ENCODE results near the gene STAG1. TPM values are rescaled to one million over a fixed set of nuclear protein-coding genes. Genes with fewer than 3 reads are reported as not detected.
"Not testable (repeated sequence)": the region's sequence is repeated elsewhere in the genome, so short reads cannot be mapped to it uniquely, and the experiment has no call there.

Gene STAG1
- total RNA-seq, 6 experiments from 2014 or later: 8.2 to 18.5 (median 12.7) TPM

- H3K4me3 ChIP-seq: no peak overlapping the region
- DNase-seq (no peak), ATAC-seq (no peak)
- intact Hi-C loops (cut with DNase I): no loop called here
- H3K9me3 ChIP-seq: no peaks in the 10 kb centered on the region
- 100% methylated on average over 1 of the region's 1 CpG for WGBS (ENCODE audit: insufficient coverage, low coverage, low lambda C conversion rate, missing lambda C conversion rate)
- no peaks in the 10 kb centered on the region for H3K36me3 ChIP-seq
- H3K27ac ChIP-seq: no peak overlapping the region
- H3K27me3 ChIP-seq: no peaks in the 10 kb centered on the region
- TF ChIP-seq POLR2A (IDR thresholded peaks at IDR 0.05) (no peak), CTCF (IDR thresholded peaks at IDR 0.05) (no peak)
- H3K4me1 ChIP-seq: no peaks in the 10 kb centered on the region
These were observed 266.4 kb downstream of the STAG1 start for GRCh38 chr3:136485777-136486176.

- H3K27me3 ChIP-seq: no peaks in the 10 kb centered on the region
- ATAC-seq (no peak), DNase-seq (no peak)
- H3K4me3 ChIP-seq: no peak overlapping the region
- H3K27ac ChIP-seq: no peak overlapping the region
- no peaks in the 10 kb centered on the region for H3K4me1 ChIP-seq
- intact Hi-C loops (cut with DNase I): no loop called here
- TF ChIP-seq POLR2A (IDR thresholded peaks at IDR 0.05): no peak
- no peak for TF ChIP-seq CTCF (IDR thresholded peaks at IDR 0.05)
- WGBS (ENCODE audit: insufficient coverage, low coverage, low lambda C conversion rate, missing lambda C conversion rate): 83% methylated on average over 1 of the region's 1 CpG
- no peaks in the 10 kb centered on the region for H3K9me3 ChIP-seq
- peaks cover 0 to 12% (median under 1%) of the 10 kb centered on the region in 4 donors for H3K36me3 ChIP-seq
These were observed 275.9 kb downstream of the STAG1 start for GRCh38 chr3:136476280-136476679.

GRCh38 chr3:136474876-136475275 lies 277.3 kb downstream of the STAG1 start:
- H3K27ac ChIP-seq; DNase-seq; intact Hi-C loops (cut with DNase I); H3K4me3 ChIP-seq; ATAC-seq; H3K27me3 ChIP-seq; H3K9me3 ChIP-seq; H3K4me1 ChIP-seq: not testable (repeated sequence)
- peaks cover 0 to 12% (median under 1%) of the 10 kb centered on the region in 4 donors for H3K36me3 ChIP-seq
- WGBS (ENCODE audit: insufficient coverage, low coverage, low lambda C conversion rate, missing lambda C conversion rate): 83% methylated on average over 2 of the region's 3 CpGs

- 97% methylated on average over 3 of the region's 3 CpGs for WGBS (ENCODE audit: insufficient coverage, low coverage, low lambda C conversion rate, missing lambda C conversion rate)
- DNase-seq: no peak
- ATAC-seq: no peak
- no peak for TF ChIP-seq CTCF (IDR thresholded peaks at IDR 0.05)
- TF ChIP-seq POLR2A (IDR thresholded peaks at IDR 0.05): no peak
- intact Hi-C loops (cut with DNase I): no loop called here
- Histone ChIP-seq H3K4me3 (no peak overlapping the region), H3K27me3 (no peaks in the 10 kb centered on the region), H3K4me1 (no peaks in the 10 kb centered on the region), H3K9me3 (no peaks in the 10 kb centered on the region), H3K27ac (no peak overlapping the region), H3K36me3 (peaks cover 0 to 12% (median under 1%) of the 10 kb centered on the region in 4 donors)
These were observed 278.4 kb downstream of the STAG1 start for GRCh38 chr3:136473716-136474326.

- Histone ChIP-seq H3K36me3 (peaks cover 0 to 2% (median 0%) of the 10 kb centered on the region in 4 donors), H3K4me3 (no peak overlapping the region), H3K27me3 (no peaks in the 10 kb centered on the region), H3K27ac (no peak overlapping the region), H3K4me1 (no peaks in the 10 kb centered on the region), H3K9me3 (no peaks in the 10 kb centered on the region)
- TF ChIP-seq CTCF (IDR thresholded peaks at IDR 0.05): no peak
- no peak for TF ChIP-seq POLR2A (IDR thresholded peaks at IDR 0.05)
- no peak for ATAC-seq
- no peak for DNase-seq
- 92% methylated on average over 5 of the region's 5 CpGs for WGBS (ENCODE audit: insufficient coverage, low coverage, low lambda C conversion rate, missing lambda C conversion rate)
- intact Hi-C loops (cut with DNase I): no loop called here
These were observed 286.9 kb downstream of the STAG1 start for GRCh38 chr3:136465296-136465695.
